ENCODE data around the gene MAP3K2. TPM values are rescaled to one million over a fixed set of nuclear protein-coding genes. Genes with fewer than 3 reads are reported as not detected.
A peak's percentile ranks its signal among the peaks of the same experiment; 100 is the strongest.

The MAP3K2 gene
- total and polyA plus RNA-seq, 2 of the 8 experiments (the other 6 are each of a cell fraction or from before 2014, with no cell fraction given) = 2.0 to 23.2 TPM

- no peak overlapping the region for H3K27ac ChIP-seq (ENCODE audit: low read depth, low read length)
- no peak overlapping the region for H2BK20ac ChIP-seq (ENCODE audit: low read length)
- DNase-seq (ENCODE audit: low read depth in 1 of 2, low spot score in 2 of 2) (peak in 1 of 2 experiments; percentile 8), FAIRE-seq (no peak)
- peaks cover 38 to 82% (median 61%) of the 10 kb centered on the region in 4 experiments for H3K36me3 ChIP-seq (ENCODE audit: control insufficient read depth in 2 of 4, insufficient read depth in 4 of 4, low read length in 3 of 4)
- no peak overlapping the region for H2BK5ac ChIP-seq (ENCODE audit: low read depth, low read length)
- no peak overlapping the region for H4K8ac ChIP-seq (ENCODE audit: extremely low read depth, insufficient read depth, low read length)
- peaks cover 0 to 24% of the 10 kb centered on the region in 2 experiments; a peak in 2 of 4 replicates for H3K79me2 ChIP-seq (ENCODE audit: control insufficient read depth in 1 of 2, insufficient read depth in 2 of 2, low read length in 2 of 2)
- CTCF ChIA-PET (ENCODE audit: partially characterized antibody) = interaction anchor here (0.6 to 1.6 kb wide), 5 partner anchors 10 to 173 kb away, joined by 3 to 7 read pairs (median 5); partner anchors contain the start of gene ERCC3
- H3K18ac ChIP-seq (ENCODE audit: extremely low read depth, low read length) = no peak overlapping the region
- H3K23ac ChIP-seq (ENCODE audit: insufficient read length) = no peak overlapping the region
- POLR2A ChIA-PET (ENCODE audit: partially characterized antibody) = interaction anchor here (0.7 to 2.5 kb wide), 5 partner anchors 9 to 16 kb away, joined by 4 to 10 read pairs (median 6); partner anchors contain the start of gene ERCC3
- peaks cover 9 to 10% of the 10 kb centered on the region in 2 experiments; a peak in 2 of 4 replicates for H3K9me3 ChIP-seq (ENCODE audit: insufficient read depth in 2 of 2, low read depth in 1 of 2, low read length in 1 of 2)
- H3K4me1 ChIP-seq (replicated peaks in 1 of 4; ENCODE audit: control insufficient read depth in 3 of 4, insufficient read depth in 4 of 4, low read length in 3 of 4) = no peaks in the 10 kb centered on the region
- H2BK120ac ChIP-seq (replicated peaks; ENCODE audit: low read depth, low read length) = no peak overlapping the region
- H3K79me1 ChIP-seq (ENCODE audit: low read depth, low read length) = no peaks in the 10 kb centered on the region; the same call in 1 of the 2 replicates
- no peak overlapping the region for H3K4me3 ChIP-seq (ENCODE audit: extremely low read depth in 1 of 4, insufficient read depth in 2 of 4, low read depth in 3 of 4, low read length in 4 of 4)
- H3K27me3 ChIP-seq (replicated peaks in 1 of 4; ENCODE audit: control insufficient read depth in 3 of 4, extremely low read depth in 1 of 4, insufficient read depth in 3 of 4, low read length in 3 of 4) = no peaks in the 10 kb centered on the region
- H3K14ac ChIP-seq (ENCODE audit: insufficient read length) = no peak overlapping the region
- H4K5ac ChIP-seq (ENCODE audit: insufficient read length, low read depth, low read length) = no peak overlapping the region
- no peak overlapping the region for H4K91ac ChIP-seq (replicated peaks; ENCODE audit: insufficient read length, low read length)
- H2BK12ac ChIP-seq (ENCODE audit: low read depth, low read length) = no peak overlapping the region
- H2AFZ ChIP-seq (ENCODE audit: low read length) = no peak overlapping the region
- H2AK5ac ChIP-seq (ENCODE audit: low read depth, low read length) = no peak overlapping the region
- peaks cover 8 to 15% of the 10 kb centered on the region in 2 experiments for H4K20me1 ChIP-seq (replicated peaks in 1 of 2; ENCODE audit: control insufficient read depth in 1 of 2, insufficient read depth in 2 of 2, low read length in 2 of 2)
- no peak overlapping the region for H3K56ac ChIP-seq (replicated peaks; ENCODE audit: insufficient read length, low read depth, low read length)
- H3K23me2 ChIP-seq (ENCODE audit: low read depth, low read length) = no peaks in the 10 kb centered on the region
- H3K4me2 ChIP-seq (ENCODE audit: insufficient read depth in 1 of 2, low read depth in 2 of 2, low read length in 2 of 2) = no peak overlapping the region
- 92% methylated on average over 2 of the region's 2 CpGs; no CpG with 5 or more reads in 1 of the 2 experiments for WGBS, 2 experiments (ENCODE audit: extremely low coverage in 1 of 2, insufficient coverage in 1 of 2, insufficient read length in 1 of 2, insufficient replicate concordance in 2 of 2, low coverage in 1 of 2, low lambda C conversion rate in 2 of 2, missing lambda C conversion rate in 1 of 2)
- no peak overlapping the region for H3K4ac ChIP-seq (replicated peaks; ENCODE audit: insufficient read length, low read depth, low read length)
- H3K9ac ChIP-seq (replicated peaks in 1 of 4; ENCODE audit: extremely low read depth in 1 of 4, low read depth in 3 of 4, low read length in 3 of 4) = no peak overlapping the region
- H2BK15ac ChIP-seq (ENCODE audit: low read length) = no peak overlapping the region
- TF ChIP-seq JUN (IDR thresholded peaks at IDR 0.05; ENCODE audit: low read depth, low read length) (no peak), TAF1 (IDR thresholded peaks at IDR 0.05; ENCODE audit: low read depth, low read length) (no peak), RAD21 (IDR thresholded peaks at IDR 0.05 in 1 of 2, conservative IDR thresholded peaks at IDR 0.05 in 1 of 2; ENCODE audit: low read depth in 2 of 2, low read length in 2 of 2) (no peak), NRF1 (IDR thresholded peaks at IDR 0.05; ENCODE audit: low read depth, low read length) (no peak), SAP30 (IDR thresholded peaks at IDR 0.05; ENCODE audit: insufficient read depth, insufficient replicate concordance, low read length) (no peak), SP4 (IDR thresholded peaks at IDR 0.05; ENCODE audit: low read length) (no peak), TBP (IDR thresholded peaks at IDR 0.05; ENCODE audit: low read depth, low read length) (no peak), ASH2L (IDR thresholded peaks at IDR 0.05; ENCODE audit: low read length) (no peak), RFX5 (IDR thresholded peaks at IDR 0.05; ENCODE audit: borderline replicate concordance, low read depth, low read length) (no peak), RXRA (IDR thresholded peaks at IDR 0.05; ENCODE audit: insufficient read depth, low read depth, low read length) (no peak), CBX5 (IDR thresholded peaks at IDR 0.05; ENCODE audit: low read depth, low read length) (no peak), TCF12 (IDR thresholded peaks at IDR 0.05; ENCODE audit: low read depth, low read length) (no peak)
- TF ChIP-seq, protein P1, sequence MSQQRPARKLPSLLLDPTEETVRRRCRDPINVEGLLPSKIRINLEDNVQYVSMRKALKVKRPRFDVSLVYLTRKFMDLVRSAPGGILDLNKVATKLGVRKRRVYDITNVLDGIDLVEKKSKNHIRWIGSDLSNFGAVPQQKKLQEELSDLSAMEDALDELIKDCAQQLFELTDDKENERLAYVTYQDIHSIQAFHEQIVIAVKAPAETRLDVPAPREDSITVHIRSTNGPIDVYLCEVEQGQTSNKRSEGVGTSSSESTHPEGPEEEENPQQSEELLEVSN (IDR thresholded peaks at IDR 0.05) = no peak
These were observed 107.1 kb downstream of the MAP3K2 start for GRCh38 chr2:127280693-127281092.
